Muscle of arm (tissue), 12 donors: Measurements from ENCODE around the gene AFTPH. TPM values are rescaled to one million over a fixed set of nuclear protein-coding genes. Genes with fewer than 3 reads are reported as not detected.

Source experiments
- DNase-seq: peaks from one replicate; pipeline ENCODE4 v3.0.0-alpha.2; 2013
- polyA plus RNA-seq, 12 donors: library from polyadenylated mRNA; unstranded; fragments of 120-200 nt; gene quantifications; one replicate each; pipeline ENCODE4 v1.2.1, GENCODE V29; 2013; ENCODE audit not compliant: insufficient read length in 12 of 12

AFTPH gene
- polyA plus RNA-seq, 12 donors, result 16.3 to 36.5 (median 22.8) TPM; not detected in 1

DNA sequence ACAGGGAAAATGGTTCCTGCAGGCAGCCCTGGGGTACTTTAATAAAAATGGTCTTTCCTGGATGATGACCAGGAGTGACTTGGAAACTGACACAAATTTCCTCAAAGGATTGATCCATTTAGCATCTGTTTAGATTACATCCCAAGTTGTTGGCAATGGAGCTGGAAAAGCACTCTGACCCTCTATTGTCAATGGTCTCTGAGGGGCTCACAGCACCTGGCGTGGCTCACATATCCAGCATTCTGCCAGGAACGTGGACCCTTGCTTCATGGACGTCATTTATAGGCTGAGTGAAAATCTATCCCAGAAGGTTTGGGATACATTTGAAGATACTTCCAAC, 85.8 kb downstream of the AFTPH start:
- DNase-seq, result no peak

- no peak for DNase-seq
These were observed 86.3 kb downstream of the AFTPH start for GRCh38 chr2:64610316-64610855.

- no peak for DNase-seq
These were observed 88.6 kb downstream of the AFTPH start for GRCh38 chr2:64612575-64613195.

DNA sequence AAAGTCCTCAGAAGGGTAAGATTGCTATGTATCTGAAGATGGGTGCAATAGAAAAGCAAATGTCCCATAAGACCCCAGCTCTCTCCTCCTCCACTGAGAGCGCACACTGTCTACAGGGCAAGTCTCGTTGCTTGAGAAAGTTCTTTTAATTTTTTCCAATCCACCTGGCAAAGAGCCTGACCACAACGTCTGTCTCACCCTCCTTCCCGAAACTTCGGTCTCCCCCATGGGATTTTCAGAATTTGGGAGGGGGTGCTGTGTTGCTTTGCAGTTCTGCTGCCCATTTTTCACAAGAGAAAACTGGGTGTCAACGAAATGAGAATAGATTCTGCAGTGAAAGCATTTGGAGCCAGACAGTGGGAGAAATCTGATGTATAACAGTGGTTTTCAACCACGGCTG, 89.1 kb downstream of the AFTPH start:
- DNase-seq, result no peak

DNA sequence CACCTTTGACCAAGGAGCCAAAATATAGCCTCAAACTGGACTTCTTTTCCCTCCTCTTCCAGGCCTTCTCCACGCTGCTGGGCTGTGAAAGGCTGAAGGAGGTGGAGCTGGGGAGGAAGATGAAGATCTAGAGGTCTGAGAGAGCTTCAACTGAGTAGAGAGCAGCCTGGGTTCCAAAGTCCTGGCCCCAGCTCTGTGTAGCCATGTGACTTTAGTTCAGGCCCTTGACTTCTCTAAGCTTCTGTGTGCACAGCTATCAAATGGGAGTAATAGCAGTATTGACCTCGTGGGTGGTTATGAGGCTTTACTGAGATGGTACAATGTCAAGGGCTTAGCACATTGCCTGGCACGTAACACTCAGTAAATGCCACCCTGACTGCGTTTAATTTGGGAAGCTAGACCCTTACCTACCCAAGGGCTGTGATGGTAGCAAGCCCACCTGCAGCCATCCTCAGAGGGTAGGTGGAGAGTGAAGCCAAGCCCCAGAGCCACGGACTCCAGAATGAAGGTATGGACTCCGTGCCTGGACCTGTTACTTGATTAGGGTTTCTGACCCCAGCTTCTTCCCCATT, 91.2 kb downstream of the AFTPH start:
- DNase-seq, result no peak

- no peak for DNase-seq
These were observed 91.9 kb downstream of the AFTPH start for GRCh38 chr2:64615844-64616536.

DNA sequence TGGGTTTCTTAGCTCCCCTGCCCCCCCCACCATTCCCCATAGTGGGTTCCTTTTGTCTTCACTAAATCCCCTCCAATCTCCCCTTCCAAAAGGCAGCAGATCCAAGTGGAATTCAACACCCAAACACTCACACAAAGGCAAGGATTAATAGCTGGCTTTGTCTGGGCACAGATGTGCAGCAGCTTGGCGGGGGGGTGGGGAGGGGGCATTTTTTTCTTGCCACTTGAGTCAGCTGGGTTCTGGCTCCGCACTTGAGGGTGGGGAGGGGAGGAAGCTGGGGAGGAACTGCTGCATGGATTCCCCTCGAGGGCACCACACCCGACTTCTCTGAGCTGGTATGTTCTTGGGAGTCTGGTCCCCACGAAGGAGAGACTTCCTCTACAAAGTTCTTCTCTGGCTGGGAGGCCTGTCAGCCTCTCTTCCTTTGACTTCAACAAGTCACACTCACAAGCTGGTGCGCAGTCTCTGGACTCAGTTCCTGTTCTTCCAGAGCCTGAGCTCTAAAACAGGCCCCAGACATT, 93.6 kb downstream of the AFTPH start:
- no peak for DNase-seq

- no peak for DNase-seq
These were observed 96.5 kb downstream of the AFTPH start for GRCh38 chr2:64620661-64621060.

- DNase-seq, result no peak
These were observed 98.5 kb downstream of the AFTPH start for GRCh38 chr2:64622443-64623241.

DNA sequence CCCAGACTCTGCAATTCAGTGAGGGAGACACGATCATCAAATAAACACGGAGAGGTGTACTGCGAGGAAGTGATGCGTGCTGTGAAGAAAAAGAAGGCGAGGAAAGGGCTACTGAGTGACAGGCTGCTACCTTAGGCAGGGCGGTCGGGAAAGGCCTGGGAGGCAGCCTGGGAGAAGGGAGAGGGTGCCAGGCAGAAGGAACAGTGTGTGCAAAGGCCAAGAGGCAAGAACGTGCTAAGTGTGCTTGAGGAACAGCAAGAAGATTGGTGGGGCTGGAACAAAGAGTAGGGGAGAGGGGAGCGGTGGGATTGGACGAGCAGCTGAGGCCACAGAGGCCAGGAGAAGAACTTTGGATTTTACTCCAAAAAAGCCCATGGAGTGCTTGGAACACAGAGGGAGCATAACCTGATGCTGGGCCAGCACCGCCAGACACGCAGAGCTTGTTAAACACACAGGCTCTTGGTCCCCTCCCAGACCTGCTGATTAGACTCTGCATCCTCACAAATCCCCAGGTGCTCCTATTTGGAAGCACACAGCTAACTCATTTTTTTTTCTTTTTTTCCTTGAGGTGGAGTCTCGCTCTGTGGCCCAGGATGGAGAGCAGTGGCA, 99.2 kb downstream of the AFTPH start:
- no peak for DNase-seq

GRCh38 chr2:64624108-64624610, 100.0 kb downstream of the AFTPH start:
- no peak for DNase-seq

DNA sequence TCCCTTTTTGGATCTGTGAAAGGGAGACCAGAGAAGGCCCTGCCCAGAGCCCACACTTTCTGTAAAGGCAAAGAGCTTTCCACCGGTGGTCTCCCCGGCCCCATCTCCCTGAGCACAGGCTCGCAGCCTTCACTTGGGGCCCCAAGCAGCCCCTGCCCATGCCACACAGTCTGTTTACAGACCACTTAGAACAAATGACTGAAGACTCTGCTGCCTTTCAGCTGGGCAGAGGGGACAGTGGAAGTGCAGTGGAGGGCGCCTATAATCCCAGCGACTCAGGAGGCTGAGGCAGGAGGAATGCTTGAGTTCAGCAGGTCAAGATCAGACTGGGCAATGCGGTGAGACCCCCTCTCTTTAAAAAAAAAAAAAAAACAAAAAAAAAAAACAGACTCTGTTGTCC, 100.7 kb downstream of the AFTPH start:
- no peak for DNase-seq

DNA sequence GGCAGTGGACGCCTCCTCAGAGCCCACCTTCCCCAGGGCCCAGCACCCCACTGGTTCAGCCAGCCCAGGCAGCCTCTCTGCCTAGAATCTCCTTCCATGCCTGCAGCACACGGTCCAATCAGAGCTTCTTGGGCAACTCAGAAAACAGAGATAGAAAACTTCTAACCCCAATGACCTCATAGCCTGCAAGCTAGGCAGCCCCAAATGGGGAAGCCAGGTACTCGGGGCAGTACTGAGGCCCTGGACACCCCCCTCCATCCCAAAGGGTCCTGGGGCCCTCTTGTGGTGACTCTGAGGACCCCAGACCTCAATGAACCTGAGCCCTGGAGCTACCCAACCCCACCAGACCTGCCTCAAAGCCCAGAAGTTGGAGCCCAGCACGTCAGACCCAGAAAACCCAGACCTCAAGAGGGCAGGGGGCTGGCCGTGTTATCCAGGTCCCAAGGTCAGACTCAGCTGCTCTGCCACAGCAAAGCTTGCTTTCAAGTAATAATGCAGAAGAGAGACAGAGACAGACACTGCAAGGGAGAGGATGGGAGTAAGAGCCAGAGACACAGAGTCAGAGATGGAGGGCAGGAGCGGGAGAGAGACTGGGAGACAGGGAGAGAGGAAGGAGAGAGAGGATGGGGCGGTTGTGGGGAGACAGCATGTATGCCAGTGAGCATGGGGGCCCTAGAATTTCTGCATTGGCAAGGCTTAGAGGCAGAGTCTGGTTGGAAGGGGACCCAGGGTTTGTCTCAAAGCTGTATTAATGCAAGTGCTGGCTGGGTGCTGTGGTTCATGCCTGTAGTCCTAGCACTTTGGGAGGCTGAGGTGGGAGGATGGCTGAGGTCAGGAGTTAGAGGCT, 101.4 kb downstream of the AFTPH start:
- no peak for DNase-seq

DNA sequence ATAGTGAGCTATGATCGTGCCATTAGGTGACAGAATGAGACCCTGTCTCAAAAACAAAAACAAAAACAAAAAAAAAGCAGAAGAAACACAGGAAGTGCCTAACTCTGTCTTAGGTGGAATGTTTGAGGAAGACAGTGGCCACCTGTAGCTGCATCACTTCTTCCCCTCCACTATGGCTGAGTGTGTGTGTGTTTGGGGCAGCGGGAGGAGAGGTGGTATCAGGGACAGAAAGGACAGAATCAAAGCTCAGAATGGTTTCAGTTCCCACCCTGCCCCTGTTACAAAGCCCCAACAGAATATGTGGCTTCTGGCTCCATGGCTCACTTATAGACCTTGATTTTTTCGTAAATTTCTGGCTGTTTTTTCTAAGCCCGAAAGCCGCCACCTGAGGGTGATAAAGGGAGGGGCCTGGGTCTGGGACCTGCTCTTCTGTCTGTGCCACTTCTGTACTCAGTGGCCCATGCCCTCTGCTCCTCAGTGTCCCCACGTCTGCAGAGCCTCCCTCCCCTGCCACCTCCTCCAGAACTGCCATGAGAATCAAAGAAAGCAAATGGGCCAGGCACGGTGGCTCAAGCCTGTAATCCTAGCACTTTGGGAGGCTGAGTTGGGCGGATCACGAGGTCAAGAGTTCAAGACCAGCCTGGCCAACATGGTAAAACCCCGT, 102.2 kb downstream of the AFTPH start:
- no peak for DNase-seq

- DNase-seq, result no peak
These were observed 103.0 kb downstream of the AFTPH start for GRCh38 chr2:64626963-64627760.

DNA sequence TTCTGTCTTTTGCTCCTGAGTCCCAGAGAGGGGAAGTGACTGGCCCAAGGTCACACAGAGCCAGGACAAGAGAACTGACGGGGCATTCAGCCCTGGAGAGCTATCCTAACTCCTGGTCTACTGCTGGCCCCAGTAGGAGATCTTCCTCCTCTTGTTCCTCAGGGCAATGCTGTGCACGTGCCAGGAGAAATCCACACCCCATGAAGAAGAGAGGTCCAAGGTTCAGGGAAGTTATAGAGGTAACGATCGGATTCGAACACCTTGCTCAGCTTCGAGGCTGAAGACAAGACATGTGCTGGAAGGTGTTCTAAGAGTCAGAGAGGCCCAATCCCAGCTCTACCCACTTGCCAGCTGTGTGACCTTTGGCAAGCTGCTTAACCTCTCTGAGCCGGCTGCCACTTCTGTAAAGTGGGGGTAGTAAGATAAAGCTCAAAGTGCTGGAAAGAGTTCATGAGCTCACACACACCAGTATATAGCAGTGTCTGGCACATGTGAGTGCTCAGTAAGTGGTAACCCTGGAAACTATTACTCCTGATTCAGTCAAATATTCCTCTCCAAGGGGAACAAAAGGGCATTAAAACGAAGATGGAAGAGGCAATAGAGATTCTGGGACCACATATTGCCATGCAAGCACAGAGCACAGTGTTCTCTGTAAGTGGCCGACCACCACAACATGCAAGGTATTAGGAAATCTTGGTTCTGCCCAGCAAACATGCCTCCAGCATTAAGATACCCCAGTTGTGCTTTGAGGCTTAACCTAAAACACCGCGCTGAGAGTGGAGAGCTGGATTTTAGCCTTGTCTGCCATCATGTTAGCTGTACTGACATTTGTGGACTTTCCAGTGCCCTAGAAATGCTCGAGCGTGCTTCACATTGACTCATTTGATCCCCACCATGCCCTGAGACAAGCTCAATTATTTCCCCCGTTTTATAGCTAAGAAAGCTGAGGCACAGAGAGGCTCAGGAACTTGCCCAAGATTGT, 104.0 kb downstream of the AFTPH start:
- DNase-seq, result no peak

- DNase-seq, result no peak
These were observed 105.2 kb downstream of the AFTPH start for GRCh38 chr2:64629329-64629781.

DNA sequence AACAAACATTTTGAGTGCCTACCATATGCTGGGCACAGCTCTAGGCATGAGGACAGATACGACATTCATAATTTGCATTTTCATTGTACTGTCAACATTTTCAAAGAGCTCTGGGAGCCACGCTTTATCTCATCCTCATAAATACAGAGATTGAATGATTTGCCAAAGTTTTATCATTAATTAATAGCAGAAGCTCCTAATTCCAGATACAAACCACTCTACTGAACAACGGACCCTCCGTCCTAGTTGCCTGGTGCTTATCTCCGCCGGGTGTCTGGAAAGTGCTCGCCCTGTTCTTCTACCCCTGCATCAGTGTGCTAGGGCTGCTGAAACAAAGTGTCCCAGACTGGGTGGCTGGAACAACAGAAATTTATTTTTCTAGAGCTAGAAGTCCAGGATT, 105.7 kb downstream of the AFTPH start:
- DNase-seq, result no peak
